CD4-positive, alpha-beta T cell treated with Interferon gamma for 1 hour (primary cell): Measurements from ENCODE around the gene IKBKG.
A peak's percentile ranks its signal among the peaks of the same experiment; 100 is the strongest.
"Not testable (repeated sequence)": the region's sequence is repeated elsewhere in the genome, so short reads cannot be mapped to it uniquely, and the experiment has no call there.

Experiments
- DNase-seq: peaks from one replicate; pipeline ENCODE4 v3.0.0-alpha.2; 2020

The IKBKG gene

DNA sequence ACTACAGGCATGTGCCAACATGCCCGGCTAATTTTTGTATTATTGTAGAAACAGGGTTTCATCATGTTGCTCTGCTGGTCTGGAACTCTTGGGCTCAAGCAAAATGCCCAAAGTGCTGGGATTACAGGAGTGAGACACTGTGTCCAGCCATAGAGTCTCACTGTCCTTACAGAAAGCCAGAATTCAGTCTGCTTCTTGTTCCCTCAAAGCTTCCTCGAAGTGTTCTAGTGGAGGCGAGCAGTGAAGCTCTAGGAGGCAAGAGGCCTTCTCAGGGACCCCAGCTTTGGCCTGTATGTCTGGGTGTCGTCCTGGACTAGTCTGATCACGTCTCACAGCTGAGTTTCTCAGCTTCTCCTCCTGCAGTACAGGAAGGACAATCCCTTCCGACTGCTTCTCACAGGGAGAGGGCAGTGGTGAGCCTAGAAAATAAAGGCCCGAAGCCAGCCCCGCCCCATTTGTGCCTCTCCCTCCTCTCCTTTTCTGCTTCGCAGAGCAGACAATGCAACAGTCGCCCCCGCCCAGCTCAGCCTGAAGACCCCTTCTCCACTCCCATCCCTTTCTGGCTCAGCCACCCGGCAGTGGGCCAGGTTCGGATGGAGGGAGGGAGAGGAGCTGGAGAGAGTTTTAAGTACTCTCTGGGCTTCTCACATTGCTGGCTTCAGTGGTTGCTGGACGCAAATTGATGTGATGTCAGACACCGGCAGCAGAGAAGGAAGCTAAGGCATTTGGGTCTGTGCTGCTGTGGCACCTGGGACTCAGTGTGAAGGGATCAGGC is 20.3 kb upstream of the IKBKG start:
- DNase-seq = peak; percentile 61

DNA sequence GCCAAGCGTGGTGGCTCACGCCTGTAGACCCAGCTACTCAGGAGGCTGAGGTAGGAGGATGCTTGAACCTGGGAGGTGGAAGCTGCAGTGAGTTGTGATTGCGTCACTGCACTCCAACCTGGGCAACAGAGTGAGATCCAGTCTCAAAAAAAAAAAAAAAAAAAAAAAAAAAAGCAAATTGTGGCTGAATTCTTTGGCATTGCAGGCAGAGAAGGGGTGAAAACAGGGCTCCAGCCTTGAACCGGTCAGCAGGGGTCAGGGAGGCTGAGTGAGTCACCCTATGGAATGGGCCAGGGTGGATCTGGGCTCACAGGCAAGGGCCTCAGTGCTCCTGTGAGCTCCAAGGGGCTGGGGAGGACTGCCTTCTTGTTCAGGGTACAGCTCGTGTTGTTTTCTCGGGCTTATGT is 18.2 kb upstream of the IKBKG start:
- no peak for DNase-seq

- no peak for DNase-seq
Measured at GRCh38 chrX:154530286-154530685, 17.1 kb upstream of the IKBKG start.

- no peak for DNase-seq
Measured at GRCh38 chrX:154531626-154532025, 15.8 kb upstream of the IKBKG start.

DNA sequence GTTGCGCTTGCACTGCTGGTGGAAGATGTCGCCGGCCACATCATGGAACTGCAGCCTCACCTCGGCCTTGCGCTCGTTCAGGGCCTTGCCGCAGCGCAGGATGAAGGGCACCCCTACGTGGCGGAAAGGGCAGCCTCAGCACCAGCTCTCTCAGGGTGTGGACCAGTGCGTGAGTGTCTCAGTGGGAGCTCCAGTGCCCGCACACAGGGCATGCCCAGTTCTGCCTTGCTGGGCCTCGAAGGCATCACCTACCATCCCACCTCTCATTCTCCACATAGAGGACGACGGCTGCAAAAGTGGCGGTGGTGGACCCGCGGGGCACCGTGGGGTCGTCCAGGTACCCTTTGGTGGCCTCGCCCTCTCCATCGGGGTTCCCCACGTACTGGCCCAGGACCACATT is 14.7 kb upstream of the IKBKG start:
- DNase-seq = no peak

DNA sequence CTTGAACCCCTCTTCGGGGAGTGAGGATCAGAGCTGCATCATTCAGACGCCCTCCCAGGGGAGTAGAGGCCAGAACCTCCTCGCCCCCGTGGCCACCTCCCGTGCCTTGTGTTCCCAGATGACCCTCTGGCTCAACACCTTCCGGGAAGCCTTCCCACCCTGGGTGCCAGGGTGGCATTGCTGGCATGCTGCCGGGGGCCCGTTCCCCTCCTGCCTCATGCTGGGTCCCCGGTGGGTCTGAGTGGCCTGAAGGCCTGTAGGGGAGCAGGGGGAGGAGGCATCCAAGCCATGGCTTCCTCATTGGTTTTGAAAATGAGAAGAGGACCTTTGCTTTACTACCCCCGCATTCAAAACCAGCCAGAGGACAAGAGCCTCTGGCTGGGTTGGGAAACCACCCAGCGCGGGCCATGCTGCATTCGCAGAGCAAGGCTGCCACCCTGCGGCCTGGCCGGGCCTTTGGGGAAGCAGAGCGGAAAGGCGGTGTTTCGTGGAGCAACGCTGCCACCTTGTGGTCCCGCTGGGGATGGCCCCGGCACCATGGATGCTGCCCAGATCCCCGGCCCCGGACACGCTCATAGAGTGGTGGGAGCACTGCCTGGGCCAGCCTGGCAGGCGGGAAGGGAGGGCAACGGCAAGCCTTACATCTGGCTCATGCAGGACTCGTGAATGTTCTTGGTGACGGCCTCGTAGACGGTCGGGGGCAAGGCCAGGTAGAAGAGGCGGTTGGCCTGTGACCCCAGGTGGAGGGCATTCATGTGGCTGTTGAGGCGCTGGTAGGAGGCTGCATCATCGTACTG is 12.7 kb upstream of the IKBKG start:
- peak; percentile 89 for DNase-seq

DNA sequence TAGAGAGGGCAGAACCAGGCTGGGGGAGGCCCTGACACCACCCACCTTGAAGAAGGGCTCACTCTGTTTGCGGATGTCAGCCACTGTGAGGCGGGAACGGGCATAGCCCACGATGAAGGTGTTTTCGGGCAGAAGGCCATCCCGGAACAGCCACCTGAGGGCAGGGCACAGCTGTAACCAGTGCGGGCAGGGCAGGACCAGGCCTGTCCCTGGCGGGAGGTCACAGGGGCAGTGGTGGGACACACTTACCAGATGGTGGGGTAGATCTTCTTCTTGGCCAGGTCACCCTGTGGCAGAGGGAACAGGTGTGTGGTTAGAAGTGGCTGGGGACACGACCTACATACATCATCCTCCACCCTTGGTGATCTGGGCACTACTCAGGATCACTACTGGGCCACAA is 11.5 kb upstream of the IKBKG start:
- no peak for DNase-seq

GRCh38 chrX:154539077-154539476 is 8.3 kb upstream of the IKBKG start:
- DNase-seq = no peak

DNA sequence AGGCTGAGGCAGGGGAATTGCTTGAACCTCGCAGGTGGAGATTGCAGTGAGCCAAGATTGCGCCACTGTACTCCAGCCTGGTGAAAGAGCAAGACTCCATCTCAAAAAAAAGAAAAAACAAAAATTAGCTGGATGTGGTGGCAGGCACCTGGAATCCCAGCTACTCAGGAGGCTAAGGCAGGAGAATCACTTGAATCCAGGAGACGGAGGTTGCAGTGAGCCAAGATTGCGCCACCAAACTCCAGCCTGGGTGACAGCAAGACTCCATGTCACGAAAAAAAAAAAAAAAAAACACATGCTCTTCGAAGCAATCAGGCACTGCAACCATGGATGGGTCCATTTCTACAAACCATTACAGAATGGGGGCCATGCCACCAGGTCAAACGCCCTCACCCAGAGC is 7.1 kb upstream of the IKBKG start:
- not testable (repeated sequence) for DNase-seq

- DNase-seq = no peak
Measured at GRCh38 chrX:154540897-154541535, 6.4 kb upstream of the IKBKG start.

GRCh38 chrX:154541589-154541895 is 5.9 kb upstream of the IKBKG start:
- DNase-seq = no peak

DNA sequence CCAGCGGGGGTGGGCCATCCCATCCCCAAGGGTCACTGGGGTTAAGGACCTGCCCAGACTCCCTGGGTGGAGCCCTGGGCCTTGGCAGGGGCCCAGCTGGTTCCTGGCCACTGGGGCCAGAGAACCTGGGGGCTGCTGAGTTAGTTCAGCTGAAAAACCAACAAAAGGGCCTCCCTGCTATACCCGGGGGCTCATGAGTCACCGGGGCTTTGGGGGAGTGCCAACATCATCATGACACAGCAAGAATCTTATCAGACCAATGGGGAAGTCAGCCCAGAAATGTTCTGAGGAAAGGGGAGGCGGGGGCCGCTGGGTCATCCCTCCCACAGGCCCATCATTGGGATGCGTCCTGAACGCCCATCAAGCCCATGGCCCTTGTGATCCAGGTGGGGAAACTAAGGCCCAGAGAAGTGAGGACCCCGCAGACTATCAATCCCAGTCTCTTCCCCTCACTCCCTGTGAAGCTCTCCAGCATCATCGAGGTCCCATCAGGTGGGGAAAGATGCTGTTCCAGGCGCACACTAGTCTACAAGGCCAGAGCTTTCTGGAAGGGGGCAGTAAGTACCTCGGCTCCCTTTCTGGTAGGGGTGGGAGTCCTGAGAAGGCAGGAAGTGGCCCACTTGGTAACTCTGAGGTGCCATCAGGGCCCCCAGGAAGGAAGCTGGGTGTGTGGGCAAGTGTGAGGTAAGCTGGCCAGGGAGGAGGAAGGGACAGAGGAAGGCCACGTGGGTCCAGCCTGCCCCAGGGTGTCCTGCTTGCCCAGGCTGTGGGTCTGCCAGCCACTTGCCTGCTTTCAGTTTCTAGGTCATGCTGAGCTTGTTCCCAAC is 5.3 kb upstream of the IKBKG start:
- peak; percentile 56 for DNase-seq

GRCh38 chrX:154542723-154543424 is 4.5 kb upstream of the IKBKG start:
- peak; percentile 39 for DNase-seq

GRCh38 chrX:154545673-154546274 is 1.6 kb upstream of the IKBKG start:
- DNase-seq = no peak

- peak; percentile 84 for DNase-seq
Measured at GRCh38 chrX:154546354-154547244, 821 bp upstream of the IKBKG start, which contains the start of gene G6PD. Gene G6PD, minus strand, starts transcription at chrX:154546846. Its CDS starts 691 bp downstream, at chrX:154546155.

DNA sequence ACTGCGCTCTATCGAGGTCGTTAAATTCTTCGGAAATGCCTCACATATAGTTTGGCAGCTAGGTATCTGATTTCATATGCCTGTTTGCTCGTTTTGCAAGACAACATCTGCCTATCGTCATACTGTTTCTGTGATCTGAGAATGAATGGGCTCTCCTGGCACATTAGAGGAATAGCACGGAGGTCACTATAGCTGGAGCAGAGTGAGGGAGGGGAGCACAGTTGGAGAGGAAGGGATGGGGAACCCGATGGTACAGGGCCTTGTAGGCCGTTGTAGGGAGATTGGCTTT is 552 bp downstream of the IKBKG start:
- no peak for DNase-seq

GRCh38 chrX:154549766-154550165 is 2.3 kb downstream of the IKBKG start:
- no peak for DNase-seq

GRCh38 chrX:154552112-154552806 is 4.8 kb downstream of the IKBKG start:
- DNase-seq = not testable (repeated sequence)

- not testable (repeated sequence) for DNase-seq
Measured at GRCh38 chrX:154558060-154558690, 10.8 kb downstream of the IKBKG start.

DNA sequence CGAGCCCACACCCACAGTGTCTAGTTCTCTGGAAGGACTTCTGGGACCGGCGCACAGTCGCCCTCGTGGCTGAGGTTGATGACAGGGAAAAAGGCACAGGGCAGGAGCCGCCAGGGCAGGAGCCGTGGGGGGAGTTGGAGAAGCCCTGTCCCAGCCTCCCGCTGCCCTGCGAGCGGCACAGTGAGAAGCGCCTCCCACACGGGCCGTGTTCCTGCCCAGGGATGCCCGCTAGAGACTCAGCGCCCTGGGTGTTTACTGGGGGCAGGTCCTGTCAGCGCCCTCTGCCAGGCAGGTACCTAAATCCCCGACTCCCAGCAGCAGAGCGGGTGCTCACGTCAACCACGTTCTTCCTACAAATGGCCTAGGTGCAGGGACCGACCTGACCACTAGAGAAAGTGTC is 11.5 kb downstream of the IKBKG start:
- DNase-seq = not testable (repeated sequence)
